Measurements from ENCODE around the gene PAFAH1B2.

DNA sequence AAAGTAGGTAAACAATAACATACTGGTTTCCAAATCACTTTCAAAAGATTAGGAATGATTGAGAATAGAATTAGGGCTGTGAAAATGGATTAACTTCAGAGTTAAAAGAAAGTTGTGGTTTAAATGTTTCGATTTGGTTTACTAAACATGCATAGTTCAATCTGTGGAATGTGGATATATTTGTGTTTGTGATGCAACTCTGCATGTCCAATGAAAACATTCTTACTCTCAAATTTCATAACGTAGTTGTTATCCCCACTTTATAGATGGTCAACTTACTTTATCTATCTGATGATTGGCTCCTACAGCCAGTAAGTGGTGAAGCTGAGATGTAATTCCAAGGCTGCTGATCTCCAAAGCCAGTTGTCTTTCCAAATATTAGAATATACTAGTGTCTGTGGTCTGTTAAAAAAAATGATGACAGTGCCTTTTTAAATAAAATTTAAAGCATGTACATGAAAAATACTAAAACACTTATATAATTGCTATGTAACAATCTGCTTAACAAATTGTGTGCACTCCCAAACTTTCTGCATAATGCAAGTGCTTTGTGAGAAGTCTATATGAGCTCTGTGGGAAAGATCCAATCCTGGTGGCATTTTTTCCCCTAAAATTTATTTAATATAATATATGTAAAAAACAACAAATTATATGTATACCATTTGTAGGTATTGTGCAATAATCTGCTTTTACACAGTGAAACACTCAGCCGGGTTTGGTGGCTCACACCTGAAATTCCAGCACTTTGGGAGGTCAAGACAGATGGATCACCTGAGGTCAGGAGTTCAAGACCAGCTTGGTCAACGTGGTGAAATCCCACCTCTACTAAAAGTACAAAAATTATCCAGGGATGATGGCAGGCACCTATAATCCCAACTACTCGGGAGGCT lies 36.1 kb upstream of the PAFAH1B2 start:
- TF ChIP-seq, protein P1, sequence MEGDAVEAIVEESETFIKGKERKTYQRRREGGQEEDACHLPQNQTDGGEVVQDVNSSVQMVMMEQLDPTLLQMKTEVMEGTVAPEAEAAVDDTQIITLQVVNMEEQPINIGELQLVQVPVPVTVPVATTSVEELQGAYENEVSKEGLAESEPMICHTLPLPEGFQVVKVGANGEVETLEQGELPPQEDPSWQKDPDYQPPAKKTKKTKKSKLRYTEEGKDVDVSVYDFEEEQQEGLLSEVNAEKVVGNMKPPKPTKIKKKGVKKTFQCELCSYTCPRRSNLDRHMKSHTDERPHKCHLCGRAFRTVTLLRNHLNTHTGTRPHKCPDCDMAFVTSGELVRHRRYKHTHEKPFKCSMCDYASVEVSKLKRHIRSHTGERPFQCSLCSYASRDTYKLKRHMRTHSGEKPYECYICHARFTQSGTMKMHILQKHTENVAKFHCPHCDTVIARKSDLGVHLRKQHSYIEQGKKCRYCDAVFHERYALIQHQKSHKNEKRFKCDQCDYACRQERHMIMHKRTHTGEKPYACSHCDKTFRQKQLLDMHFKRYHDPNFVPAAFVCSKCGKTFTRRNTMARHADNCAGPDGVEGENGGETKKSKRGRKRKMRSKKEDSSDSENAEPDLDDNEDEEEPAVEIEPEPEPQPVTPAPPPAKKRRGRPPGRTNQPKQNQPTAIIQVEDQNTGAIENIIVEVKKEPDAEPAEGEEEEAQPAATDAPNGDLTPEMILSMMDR (IDR thresholded peaks at IDR 0.05 in 2 of 3, conservative IDR thresholded peaks at IDR 0.05 in 1 of 3; ENCODE audit: control insufficient read depth in 2 of 3, extremely low read depth in 1 of 3, insufficient read depth in 1 of 3, low read depth in 3 of 3, low read length in 3 of 3): no peak
- TF ChIP-seq CEBPB (IDR thresholded peaks at IDR 0.05; ENCODE audit: borderline replicate concordance in 1 of 2, low read depth in 2 of 2, low read length in 2 of 2) (no peak), IKZF1 (conservative IDR thresholded peaks at IDR 0.05) (no peak), POLR2AphosphoS5 (IDR thresholded peaks at IDR 0.05; ENCODE audit: low read length) (no peak), SIN3A (IDR thresholded peaks at IDR 0.05; ENCODE audit: low read depth, low read length) (no peak)
